ENCODE results near the gene AKAP8. TPM values are rescaled to one million over a fixed set of nuclear protein-coding genes. Genes with fewer than 3 reads are reported as not detected.

Gene AKAP8
- polyA plus RNA-seq (2011; rRNA removed): 10.3 and 11.2 TPM in 2 replicates
- polyA minus RNA-seq (2011; rRNA and poly(A)+ RNA removed): 6.3 and 6.8 TPM in 2 replicates

DNA sequence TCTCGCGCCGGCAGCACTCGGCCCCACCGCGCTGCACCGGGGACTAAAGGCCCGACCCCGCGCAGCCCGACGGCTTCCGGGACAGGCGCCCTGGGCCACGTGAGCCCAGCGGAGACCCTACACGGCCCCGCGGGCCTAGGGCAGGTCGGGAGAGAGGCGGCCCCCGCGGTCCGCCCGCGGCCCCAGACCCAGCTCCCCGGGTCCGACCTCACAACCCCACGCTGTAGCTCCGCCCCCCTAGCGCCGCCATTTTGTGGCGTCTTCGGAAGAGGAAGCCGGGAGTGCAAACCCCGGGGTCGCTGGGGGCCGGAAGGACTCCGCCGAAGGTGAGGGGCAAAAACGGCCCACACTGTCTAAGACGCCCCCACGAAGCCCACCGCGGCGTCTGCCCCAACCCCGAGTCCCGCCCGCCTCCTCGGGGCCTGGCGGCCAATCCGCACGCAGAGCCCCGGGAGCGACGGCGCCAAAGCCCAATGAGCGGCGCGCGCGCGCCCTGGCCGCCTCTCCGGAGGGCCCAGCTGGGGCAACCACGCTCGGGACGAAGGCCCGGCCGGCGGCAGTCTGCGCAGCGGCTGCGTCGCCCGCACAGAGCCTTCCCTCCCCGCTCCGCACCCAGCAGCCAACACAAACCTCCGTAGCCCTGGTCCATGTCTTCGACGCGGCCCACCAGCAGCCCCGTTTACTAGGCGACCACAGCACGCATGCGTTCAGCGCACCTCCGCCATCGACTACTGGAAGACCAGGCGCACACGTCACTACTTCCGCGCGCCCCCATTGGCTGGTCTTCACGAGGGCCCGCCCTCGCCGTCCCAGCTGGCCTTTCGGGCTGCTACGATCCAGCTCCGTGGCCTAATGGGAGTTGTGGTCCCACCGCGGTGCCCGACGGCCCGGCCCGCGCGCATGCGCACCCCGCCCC is at the start of gene AKAP8:
Gene AKAP8 (minus strand): TSS at position 705 of the 916 bp plus-strand sequence. CDS start 56 bp downstream, at position 649.
- DNase-seq (ENCODE audit: low read depth): peak; percentile 92
- CTCF ChIA-PET: interaction anchor here (0.6 to 1.9 kb wide), 9 partner anchors 10 to 202 kb away, joined by 3 to 8 read pairs (median 3); partner anchors contain the start of gene AKAP8L
- Histone ChIP-seq H3K27me3 (ENCODE audit: control insufficient read depth, insufficient read depth, low read length) (no peaks in the 10 kb centered on the region), H3K36me3 (ENCODE audit: control insufficient read depth, insufficient read depth, low read length) (peaks cover 3% of the 10 kb centered on the region), H3K4me3 (ENCODE audit: low read depth, low read length) (peak within 1 kb of the TSS; percentile 89)
- POLR2A ChIA-PET: interaction anchor here (0.5 to 1.4 kb wide), 4 partner anchors 39 to 253 kb away, joined by 3 to 7 read pairs (median 5); partner anchors contain the start of gene AKAP8L
- TF ChIP-seq, protein P1, sequence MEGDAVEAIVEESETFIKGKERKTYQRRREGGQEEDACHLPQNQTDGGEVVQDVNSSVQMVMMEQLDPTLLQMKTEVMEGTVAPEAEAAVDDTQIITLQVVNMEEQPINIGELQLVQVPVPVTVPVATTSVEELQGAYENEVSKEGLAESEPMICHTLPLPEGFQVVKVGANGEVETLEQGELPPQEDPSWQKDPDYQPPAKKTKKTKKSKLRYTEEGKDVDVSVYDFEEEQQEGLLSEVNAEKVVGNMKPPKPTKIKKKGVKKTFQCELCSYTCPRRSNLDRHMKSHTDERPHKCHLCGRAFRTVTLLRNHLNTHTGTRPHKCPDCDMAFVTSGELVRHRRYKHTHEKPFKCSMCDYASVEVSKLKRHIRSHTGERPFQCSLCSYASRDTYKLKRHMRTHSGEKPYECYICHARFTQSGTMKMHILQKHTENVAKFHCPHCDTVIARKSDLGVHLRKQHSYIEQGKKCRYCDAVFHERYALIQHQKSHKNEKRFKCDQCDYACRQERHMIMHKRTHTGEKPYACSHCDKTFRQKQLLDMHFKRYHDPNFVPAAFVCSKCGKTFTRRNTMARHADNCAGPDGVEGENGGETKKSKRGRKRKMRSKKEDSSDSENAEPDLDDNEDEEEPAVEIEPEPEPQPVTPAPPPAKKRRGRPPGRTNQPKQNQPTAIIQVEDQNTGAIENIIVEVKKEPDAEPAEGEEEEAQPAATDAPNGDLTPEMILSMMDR (IDR thresholded peaks at IDR 0.05; ENCODE audit: insufficient read depth, low read depth, low read length): no peak

DNA sequence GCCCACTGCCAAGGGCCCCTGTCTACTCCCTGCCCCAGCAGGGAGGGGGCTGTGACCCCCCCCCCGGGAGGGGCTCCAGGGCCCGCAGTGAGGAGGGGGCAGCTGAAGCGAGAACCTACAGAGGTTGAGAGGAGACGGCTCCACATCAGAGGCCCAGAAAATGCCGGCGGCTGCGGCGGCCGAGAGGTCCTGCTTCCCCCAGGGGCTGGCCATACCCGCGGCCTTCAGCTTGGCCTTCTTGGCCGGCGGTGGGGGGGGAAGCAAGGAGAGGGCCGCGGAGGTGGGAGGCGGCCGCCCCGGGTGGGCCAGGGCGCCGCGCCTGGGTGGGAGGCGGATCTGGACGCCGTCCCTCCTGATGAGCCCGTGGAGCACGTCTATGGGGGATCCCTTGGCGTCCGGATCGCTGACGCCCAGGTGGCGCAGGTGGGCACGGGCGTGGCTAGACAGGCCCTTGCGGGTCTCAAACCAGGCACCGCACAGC is 48.4 kb upstream of the AKAP8 start:
- ChIA-PET POLR2A (no interaction called here), CTCF (interaction anchor here (0.6 to 2.0 kb wide), 2 partner anchors 9 to 725 kb away, joined by 3 to 7 read pairs; partner anchors contain the start of gene AKAP8L)
- no peak for DNase-seq (ENCODE audit: low read depth)
- H3K36me3 ChIP-seq (ENCODE audit: control insufficient read depth, insufficient read depth, low read length): peaks cover 45% of the 10 kb centered on the region
- TF ChIP-seq, protein P1 (IDR thresholded peaks at IDR 0.05; ENCODE audit: insufficient read depth, low read depth, low read length): no peak
- no peaks in the 10 kb centered on the region for H3K27me3 ChIP-seq (ENCODE audit: control insufficient read depth, insufficient read depth, low read length)
- no peak overlapping the region for H3K4me3 ChIP-seq (ENCODE audit: low read depth, low read length)

DNA sequence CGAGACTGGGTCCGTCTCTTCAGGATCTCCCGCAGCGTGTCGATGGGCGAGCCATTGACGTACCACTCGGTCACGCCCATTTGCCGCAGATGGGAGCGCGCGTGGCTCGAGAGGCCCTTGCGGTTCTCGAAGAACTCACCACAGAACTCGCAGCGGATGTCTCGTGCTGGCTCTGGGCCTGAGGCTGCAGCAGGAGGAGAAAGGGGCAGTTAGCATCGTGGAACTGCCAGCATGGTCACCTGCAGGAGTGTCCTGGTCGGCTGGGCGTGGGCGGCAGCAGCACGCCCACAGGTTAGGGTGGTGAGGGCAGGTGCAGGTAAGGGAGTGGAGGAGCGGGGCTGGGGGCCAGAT is 47.7 kb upstream of the AKAP8 start:
- CTCF ChIA-PET: no interaction called here
- H3K27me3 ChIP-seq (ENCODE audit: control insufficient read depth, insufficient read depth, low read length): no peaks in the 10 kb centered on the region
- H3K36me3 ChIP-seq (ENCODE audit: control insufficient read depth, insufficient read depth, low read length): peaks cover 50% of the 10 kb centered on the region
- H3K4me3 ChIP-seq (ENCODE audit: low read depth, low read length): no peak overlapping the region
- DNase-seq (ENCODE audit: low read depth): no peak
- TF ChIP-seq, protein P1 (IDR thresholded peaks at IDR 0.05; ENCODE audit: insufficient read depth, low read depth, low read length): no peak
- POLR2A ChIA-PET: no interaction called here

DNA sequence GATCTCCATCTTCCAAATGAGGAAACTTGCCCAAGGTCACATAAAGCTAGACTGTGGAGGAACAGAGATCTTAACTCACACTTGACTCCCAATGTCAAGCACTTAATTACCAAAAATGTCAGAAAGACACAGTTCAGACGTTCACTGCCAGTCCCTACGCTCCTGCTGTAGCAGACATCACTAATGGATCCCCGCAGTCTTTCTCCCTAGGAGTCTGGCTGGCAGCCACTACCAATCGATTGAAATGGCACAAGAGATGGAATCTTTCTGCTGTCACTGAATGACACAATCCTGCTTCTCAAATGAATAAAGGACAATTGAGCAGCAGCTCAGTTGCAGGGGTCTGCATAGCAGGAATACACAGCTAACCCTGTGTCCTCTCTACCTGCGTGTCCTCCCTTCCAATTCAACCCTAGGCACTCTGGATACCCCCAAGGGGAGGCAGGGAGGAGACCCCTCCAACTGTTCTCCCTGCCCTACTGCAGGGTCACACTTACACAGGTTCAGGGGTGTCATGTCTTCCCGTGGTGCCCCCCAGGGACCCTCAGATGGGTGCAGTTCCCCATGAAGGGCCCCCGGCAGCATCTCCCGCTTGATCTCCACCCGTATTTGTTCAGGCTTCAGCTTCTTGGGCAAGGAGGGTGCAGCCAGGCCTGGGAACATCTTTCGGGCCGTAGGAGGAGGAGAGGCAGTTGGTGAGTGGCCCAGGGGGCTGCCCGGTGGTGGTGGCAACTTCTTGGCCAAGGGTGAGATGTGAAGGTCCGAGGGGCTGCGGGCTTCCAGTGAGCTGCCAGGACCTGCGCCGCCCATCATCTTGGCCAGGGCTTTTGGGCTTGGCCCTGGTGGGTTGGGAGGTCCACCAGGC is 47.1 kb upstream of the AKAP8 start:
- TF ChIP-seq, protein P1 (IDR thresholded peaks at IDR 0.05; ENCODE audit: insufficient read depth, low read depth, low read length): no peak
- DNase-seq (ENCODE audit: low read depth): no peak
- Histone ChIP-seq H3K27me3 (ENCODE audit: control insufficient read depth, insufficient read depth, low read length) (no peaks in the 10 kb centered on the region), H3K36me3 (ENCODE audit: control insufficient read depth, insufficient read depth, low read length) (peaks cover 52% of the 10 kb centered on the region), H3K4me3 (ENCODE audit: low read depth, low read length) (no peak overlapping the region)
- POLR2A ChIA-PET: no interaction called here
- CTCF ChIA-PET: no interaction called here

Measured in BJ (cell line).